ENCODE measurements around the gene BANP.

GRCh38 chr16:87942680-87943079, 8.6 kb upstream of the BANP start:
- TF ChIP-seq CTCF (IDR thresholded peaks at IDR 0.05) = no peak
- no peak for TF ChIP-seq POLR2A (IDR thresholded peaks at IDR 0.05)
